HL-60 (cell line): ENCODE results near the gene UNCX.

Experiments
- CTCF ChIP-seq: IDR thresholded peaks from one replicate; pipeline ENCODE4 v1.5.1; 2011; ENCODE audit warnings: low read length, control low read depth, inconsistent platforms; ENCODE audit not compliant: insufficient read depth
- REST ChIP-seq: IDR thresholded peaks from 2 replicates; pipeline ENCODE4 v1.6.1; 2012; ENCODE audit warnings: low read depth; ENCODE audit not compliant: insufficient replicate concordance
- SPI1 ChIP-seq: IDR thresholded peaks from 2 replicates; pipeline ENCODE4 v1.6.1; 2012; ENCODE audit warnings: low read depth, mild to moderate bottlenecking, borderline replicate concordance

- TF ChIP-seq CTCF (no peak), REST (no peak), SPI1 (no peak)
Measured at GRCh38 chr7:1271046-1271445, 38.4 kb downstream of the UNCX start.
